CD4-positive, CD25-positive, alpha-beta regulatory T cell (primary cell): ENCODE data around the gene SLC20A1. TPM values are rescaled to one million over a fixed set of nuclear protein-coding genes. Genes with fewer than 3 reads are reported as not detected.
A peak's percentile ranks its signal among the peaks of the same experiment; 100 is the strongest.
"Not testable (repeated sequence)": the region's sequence is repeated elsewhere in the genome, so short reads cannot be mapped to it uniquely, and the experiment has no call there.

ENCODE experiments used
- ATAC-seq, 2 donors: fragments of 150-1000 bp; cut with Tn5 transposase; one replicate each; pipeline ENCODE4 v1.10.0; 2021; ENCODE audit warnings: low read depth in 2 of 2, moderate number of reproducible peaks in 2 of 2, moderate library complexity in 1 of 2
- DNase-seq, 3 donors: peaks; one replicate each; pipeline versions ENCODE4 v3.0.0 to v3.0.0-alpha.2; 2012 to 2022; ENCODE audit warnings: mixed read lengths in 1 of 3
- H3K27ac ChIP-seq: one replicate; pipeline ENCODE4 v1.7.0; 2013; ENCODE audit warnings: mild to moderate bottlenecking, low read length; ENCODE audit not compliant: insufficient read depth, poor library complexity, severe bottlenecking
- H3K27me3 ChIP-seq: one replicate; pipeline ENCODE4 v1.7.0; 2013; ENCODE audit warnings: low read length; ENCODE audit not compliant: control insufficient read depth, insufficient read depth
- H3K36me3 ChIP-seq: one replicate; pipeline ENCODE4 v1.7.0; 2013; ENCODE audit warnings: mild to moderate bottlenecking, low read length, moderate library complexity; ENCODE audit not compliant: control insufficient read depth, insufficient read depth
- H3K4me1 ChIP-seq: 2 replicates; pipeline ENCODE4 v1.7.0; 2013; ENCODE audit warnings: mild to moderate bottlenecking, low read length; ENCODE audit not compliant: insufficient read depth, control insufficient read depth, poor library complexity, severe bottlenecking
- H3K4me3 ChIP-seq: one replicate; pipeline ENCODE4 v1.7.0; 2013; ENCODE audit warnings: low read depth, mild to moderate bottlenecking, low read length, moderate library complexity
- H3K9me3 ChIP-seq, 2 experiments: 1 replicate in 1 of 2; 2 replicates in 1 of 2; pipeline ENCODE4 v1.7.0; 2013; ENCODE audit warnings: low read length in 2 of 2, mild to moderate bottlenecking in 1 of 2, moderate library complexity in 1 of 2; ENCODE audit not compliant: control insufficient read depth in 2 of 2
- H3K27ac Mint-ChIP-seq, 3 donors: one replicate each; pipeline ENCODE4 v1.8.0; 2020 to 2022; ENCODE audit warnings: mild to moderate bottlenecking in 3 of 3, mixed read lengths in 3 of 3, moderate library complexity in 2 of 3
- H3K27me3 Mint-ChIP-seq: one replicate; pipeline ENCODE4 v1.8.0; 2022; ENCODE audit warnings: mild to moderate bottlenecking, mixed read lengths
- H3K36me3 Mint-ChIP-seq: one replicate; pipeline ENCODE4 v1.8.0; 2020; ENCODE audit warnings: mixed read lengths
- H3K4me1 Mint-ChIP-seq, 4 donors: one replicate each; pipeline ENCODE4 v1.8.0; 2020 to 2022; ENCODE audit warnings: mixed read lengths in 4 of 4, mild to moderate bottlenecking in 1 of 4
- H3K4me3 Mint-ChIP-seq, 4 donors: one replicate each; pipeline ENCODE4 v1.8.0; 2020 to 2022; ENCODE audit warnings: mild to moderate bottlenecking in 4 of 4, mixed read lengths in 4 of 4, moderate library complexity in 3 of 4
- H3K9me3 Mint-ChIP-seq, 7 donors: one replicate each; pipeline ENCODE4 v1.8.0; 2020 to 2022; ENCODE audit warnings: mixed read lengths in 7 of 7, mild to moderate bottlenecking in 3 of 7, moderate library complexity in 2 of 7
- polyA plus RNA-seq, 4 donors: library from polyadenylated mRNA; unstranded; fragments of 300-500 nt; fragmentation: Illumina TruSeq; gene quantifications; one replicate each; pipeline ENCODE4 v1.2.3, GENCODE V29; 2021
- total RNA-seq: library from RNA; stranded (reverse); gene quantifications from one replicate; pipeline ENCODE4 v1.2.3, GENCODE V29; 2022

SLC20A1 gene
- total and polyA plus RNA-seq, 5 donors from 2014 or later = 18.1 to 130 (median 24.9) TPM

GRCh38 chr2:112665113-112665780 lies 19.5 kb downstream of the SLC20A1 start:
- H3K9me3 ChIP-seq = no peaks in the 10 kb centered on the region
- peaks cover 9 to 17% (median 15%) of the 10 kb centered on the region in 4 donors for H3K4me1 Mint-ChIP-seq
- H3K27me3 ChIP-seq = no peaks in the 10 kb centered on the region
- no peaks in the 10 kb centered on the region for H3K4me1 ChIP-seq
- ATAC-seq (no peak), DNase-seq (no peak)
- no peaks in the 10 kb centered on the region for H3K27me3 Mint-ChIP-seq
- no peaks in the 10 kb centered on the region for H3K9me3 Mint-ChIP-seq
- H3K36me3 Mint-ChIP-seq = peaks cover 33% of the 10 kb centered on the region
- H3K27ac Mint-ChIP-seq = peak overlapping the region; percentile 31 to 77 (median 38)
- no peak overlapping the region for H3K27ac ChIP-seq
- no peak overlapping the region for H3K4me3 Mint-ChIP-seq
- peaks cover 49% of the 10 kb centered on the region for H3K36me3 ChIP-seq
- no peak overlapping the region for H3K4me3 ChIP-seq

GRCh38 chr2:112666761-112667122 lies 21.0 kb downstream of the SLC20A1 start:
- ATAC-seq (peak in 1 of 2 donors; percentile 24), DNase-seq (no peak)
- H3K27ac Mint-ChIP-seq = peak overlapping the region in 1 of 3 donors; percentile 46
- Histone ChIP-seq H3K27me3 (no peaks in the 10 kb centered on the region), H3K4me3 (no peak overlapping the region), H3K4me1 (no peaks in the 10 kb centered on the region), H3K9me3 (no peaks in the 10 kb centered on the region), H3K27ac (no peak overlapping the region), H3K36me3 (peaks cover 34% of the 10 kb centered on the region)
- no peaks in the 10 kb centered on the region for H3K27me3 Mint-ChIP-seq
- peaks cover 25% of the 10 kb centered on the region for H3K36me3 Mint-ChIP-seq
- H3K4me1 Mint-ChIP-seq = peaks cover 0 to 10% (median 8%) of the 10 kb centered on the region in 4 donors
- H3K9me3 Mint-ChIP-seq = no peaks in the 10 kb centered on the region
- no peak overlapping the region for H3K4me3 Mint-ChIP-seq

GRCh38 chr2:112667540-112667939 lies 21.8 kb downstream of the SLC20A1 start:
- H3K4me3 ChIP-seq, H3K4me1 ChIP-seq, H3K27ac Mint-ChIP-seq, H3K9me3 Mint-ChIP-seq, DNase-seq, H3K4me1 Mint-ChIP-seq, ATAC-seq, H3K27me3 ChIP-seq, H3K4me3 Mint-ChIP-seq, H3K27me3 Mint-ChIP-seq, H3K27ac ChIP-seq, H3K9me3 ChIP-seq: not testable (repeated sequence)
- peaks cover 28% of the 10 kb centered on the region for H3K36me3 ChIP-seq
- peaks cover 25% of the 10 kb centered on the region for H3K36me3 Mint-ChIP-seq

GRCh38 chr2:112669667-112670066 lies 23.9 kb downstream of the SLC20A1 start:
- no peak overlapping the region for H3K4me3 ChIP-seq
- H3K4me1 ChIP-seq = no peaks in the 10 kb centered on the region
- no peaks in the 10 kb centered on the region for H3K9me3 Mint-ChIP-seq
- no peaks in the 10 kb centered on the region for H3K27me3 ChIP-seq
- H3K36me3 Mint-ChIP-seq = peaks cover 9% of the 10 kb centered on the region
- no peaks in the 10 kb centered on the region for H3K27me3 Mint-ChIP-seq
- H3K4me1 Mint-ChIP-seq = peaks cover 0 to 8% (median 4%) of the 10 kb centered on the region in 4 donors
- no peak overlapping the region for H3K4me3 Mint-ChIP-seq
- H3K27ac ChIP-seq = no peak overlapping the region
- DNase-seq (no peak), ATAC-seq (no peak)
- H3K36me3 ChIP-seq = peaks cover 9% of the 10 kb centered on the region
- no peaks in the 10 kb centered on the region for H3K9me3 ChIP-seq
- peak overlapping the region in 1 of 3 donors; percentile 16 for H3K27ac Mint-ChIP-seq

- H3K27me3 ChIP-seq = peaks cover 3% of the 10 kb centered on the region
Observed at GRCh38 chr2:112670252-112671022, 24.7 kb downstream of the SLC20A1 start.

GRCh38 chr2:112671801-112672200 lies 26.1 kb downstream of the SLC20A1 start:
- Mint-ChIP-seq H3K27ac (no peak overlapping the region), H3K27me3 (peaks cover 4% of the 10 kb centered on the region), H3K4me3 (no peak overlapping the region), H3K4me1 (peaks cover 0 to 1% (median 0%) of the 10 kb centered on the region in 4 donors), H3K9me3 (no peaks in the 10 kb centered on the region), H3K36me3 (no peaks in the 10 kb centered on the region)
- DNase-seq = no peak
- Histone ChIP-seq H3K9me3 (no peaks in the 10 kb centered on the region), H3K27me3 (peaks cover 3% of the 10 kb centered on the region), H3K36me3 (no peaks in the 10 kb centered on the region), H3K4me1 (no peaks in the 10 kb centered on the region), H3K4me3 (no peak overlapping the region), H3K27ac (no peak overlapping the region)
- no peak for ATAC-seq

More at GRCh38 chr2:112670252-112671022, 24.7 kb downstream of the SLC20A1 start:
- H3K27me3 Mint-ChIP-seq = no peaks in the 10 kb centered on the region
- no peak for ATAC-seq
- peaks cover 0 to 5% (median under 1%) of the 10 kb centered on the region in 4 donors for H3K4me1 Mint-ChIP-seq
- no peaks in the 10 kb centered on the region for H3K4me1 ChIP-seq
- H3K36me3 Mint-ChIP-seq = peaks cover 2% of the 10 kb centered on the region
- H3K36me3 ChIP-seq = peaks cover 3% of the 10 kb centered on the region
- no peak overlapping the region for H3K4me3 Mint-ChIP-seq
- no peaks in the 10 kb centered on the region for H3K9me3 Mint-ChIP-seq
- no peak overlapping the region for H3K27ac ChIP-seq
- DNase-seq = no peak
- H3K9me3 ChIP-seq = no peaks in the 10 kb centered on the region
- peak overlapping the region in 1 of 3 donors; percentile 8 for H3K27ac Mint-ChIP-seq
- no peak overlapping the region for H3K4me3 ChIP-seq

- Histone ChIP-seq H3K36me3 (no peaks in the 10 kb centered on the region), H3K4me3 (no peak overlapping the region), H3K9me3 (no peaks in the 10 kb centered on the region), H3K4me1 (no peaks in the 10 kb centered on the region), H3K27ac (no peak overlapping the region), H3K27me3 (peaks cover 3% of the 10 kb centered on the region)
- Mint-ChIP-seq H3K27me3 (peaks cover 4% of the 10 kb centered on the region), H3K36me3 (no peaks in the 10 kb centered on the region), H3K4me3 (no peak overlapping the region), H3K9me3 (no peaks in the 10 kb centered on the region), H3K4me1 (no peaks in the 10 kb centered on the region), H3K27ac (no peak overlapping the region)
- DNase-seq (no peak), ATAC-seq (no peak)
Observed at GRCh38 chr2:112673008-112673407, 27.3 kb downstream of the SLC20A1 start.
